GM23248 (cell line): ENCODE results near the gene DSTN. TPM values are rescaled to one million over a fixed set of nuclear protein-coding genes. Genes with fewer than 3 reads are reported as not detected.

Experiments
- DNase-seq: peaks from one replicate; pipeline ENCODE4 v3.0.0-alpha.2; 2015
- H2AFZ ChIP-seq: fragments of 200-600 bp; sonication (generic); 2 replicates; pipeline ENCODE4 v1.6.1; 2016; ENCODE audit warnings: antibody characterized with exemption
- H3F3A ChIP-seq: fragments of 200-600 bp; sonication (generic); 2 replicates; pipeline ENCODE4 v1.6.1; 2016; ENCODE audit warnings: mild to moderate bottlenecking, antibody characterized with exemption, mixed run types; ENCODE audit not compliant: insufficient read depth
- H3K27ac ChIP-seq: fragments of 200-600 bp; sonication (generic); 2 replicates; pipeline ENCODE4 v1.5.1; 2016; ENCODE audit warnings: mild to moderate bottlenecking
- H3K27me3 ChIP-seq: fragments of 200-600 bp; sonication (generic); replicated peaks from 2 replicates; pipeline ENCODE4 v1.6.1; 2016; ENCODE audit warnings: mild to moderate bottlenecking; ENCODE audit not compliant: insufficient read depth
- H3K36me3 ChIP-seq: fragments of 200-600 bp; sonication (generic); 2 replicates; pipeline ENCODE4 v1.6.1; 2016; ENCODE audit warnings: low read depth, mild to moderate bottlenecking
- H3K4me1 ChIP-seq: fragments of 200-600 bp; sonication (generic); 2 replicates; pipeline ENCODE4 v1.6.1; 2016; ENCODE audit warnings: mild to moderate bottlenecking; ENCODE audit not compliant: insufficient read depth
- H3K4me2 ChIP-seq: fragments of 200-600 bp; sonication (generic); one replicate; pipeline ENCODE4 v1.6.1; 2016; ENCODE audit warnings: mild to moderate bottlenecking; ENCODE audit not compliant: unreplicated experiment
- H3K4me3 ChIP-seq: fragments of 200-600 bp; sonication (generic); 2 replicates; pipeline ENCODE4 v1.5.1; 2016; ENCODE audit warnings: mild to moderate bottlenecking
- H3K79me2 ChIP-seq: fragments of 200-600 bp; sonication (generic); 2 replicates; pipeline ENCODE4 v1.6.1; 2016; ENCODE audit warnings: mild to moderate bottlenecking; ENCODE audit not compliant: insufficient read depth
- H3K9ac ChIP-seq: fragments of 200-600 bp; sonication (generic); 2 replicates; pipeline ENCODE4 v1.6.1; 2016; ENCODE audit warnings: mild to moderate bottlenecking
- H3K9me2 ChIP-seq: fragments of 200-600 bp; sonication (generic); 2 replicates; pipeline ENCODE4 v1.6.1; 2016; ENCODE audit warnings: mixed run types, mild to moderate bottlenecking, moderate library complexity; ENCODE audit not compliant: insufficient read depth
- H3K9me3 ChIP-seq: fragments of 200-600 bp; sonication (generic); one replicate; pipeline ENCODE4 v1.6.1; 2017; ENCODE audit warnings: low read depth
- H4K20me1 ChIP-seq: fragments of 200-600 bp; sonication (generic); 2 replicates; pipeline ENCODE4 v1.6.0; 2016; ENCODE audit not compliant: insufficient read depth
- EZH2 ChIP-seq: fragments of 200-600 bp; sonication (generic); IDR thresholded peaks from 2 replicates; pipeline ENCODE4 v1.6.1; 2018; ENCODE audit warnings: antibody characterized with exemption, mild to moderate bottlenecking; ENCODE audit not compliant: insufficient read depth, poor library complexity, severe bottlenecking
- EZH2phosphoT487 ChIP-seq: fragments of 200-600 bp; sonication (generic); IDR thresholded peaks from 2 replicates; pipeline ENCODE4 v1.6.1; 2018; ENCODE audit warnings: antibody characterized with exemption, moderate library complexity, mild to moderate bottlenecking, low read depth; ENCODE audit not compliant: insufficient read depth
- WGBS, 2 experiments: methylation state at CpG; one replicate each; pipeline ENCODE4 v1.1.6; 2015 to 2017; ENCODE audit warnings: low lambda C conversion rate in 2 of 2, low coverage in 1 of 2; ENCODE audit errors: missing lambda C conversion rate in 2 of 2; 5-methylcytosine and 5-hydroxymethylcytosine counted together
- in situ Hi-C: fragments of 300-500 bp; cut with MboI; formaldehyde crosslinking; loops from 2 replicates; pipeline ENCODE4 v1.15.0; 2020
- polyA plus RNA-seq: library from polyadenylated mRNA; unstranded; fragments of >200 nt; fragmentation: Nextera tagmentation; extraction: Ambion mirVana; gene quantifications from 2 replicates; pipeline ENCODE4 v1.2.1, GENCODE V29; 2016
- total RNA-seq: library from RNA; depleted of rRNA; stranded (reverse); fragments of >200 nt; shearing (Covaris generic); gene quantifications from 2 replicates; pipeline ENCODE4 v1.2.3, GENCODE V29; 2014

The DSTN gene
- total and polyA plus RNA-seq, 2 experiments from 2014 or later = 338 to 610 TPM

- 87 to 91% methylated on average over 12 of the region's 12 CpGs for WGBS, 2 experiments
- H3K4me3 ChIP-seq = no peak overlapping the region
- H3K27ac ChIP-seq = no peak overlapping the region
- no peaks in the 10 kb centered on the region for H3K27me3 ChIP-seq
- peaks cover 15% of the 10 kb centered on the region; the same call in 1 of the 2 replicates for H3K36me3 ChIP-seq
- no peaks in the 10 kb centered on the region for H3K9me2 ChIP-seq
- no peak for DNase-seq
- H3K9ac ChIP-seq = no peak overlapping the region
- H3K4me2 ChIP-seq = no peak overlapping the region
- in situ Hi-C loops = loop anchor here (25.0 kb wide), 1 partner anchor 647 kb away; the partner anchor contains the start of gene ZNF133
- no peaks in the 10 kb centered on the region for H3F3A ChIP-seq
- peaks cover 100% of the 10 kb centered on the region for H3K79me2 ChIP-seq
- H3K4me1 ChIP-seq = no peaks in the 10 kb centered on the region
- H3K9me3 ChIP-seq = no peaks in the 10 kb centered on the region
- TF ChIP-seq EZH2phosphoT487 (no peak), EZH2 (no peak)
- no peak overlapping the region for H2AFZ ChIP-seq
- no peaks in the 10 kb centered on the region; the same call in 1 of the 2 replicates for H4K20me1 ChIP-seq
Observed at GRCh38 chr20:17640146-17640874, 70.4 kb downstream of the DSTN start.

- no peak for DNase-seq
- no peaks in the 10 kb centered on the region for H3K27me3 ChIP-seq
Observed at GRCh38 chr20:17640875-17641378, 71.1 kb downstream of the DSTN start.

GRCh38 chr20:17641520-17641964 is 71.7 kb downstream of the DSTN start:
- H3K9me3 ChIP-seq = no peaks in the 10 kb centered on the region
- H3K9ac ChIP-seq = no peak overlapping the region
- H3K4me2 ChIP-seq = no peak overlapping the region
- DNase-seq = no peak
- TF ChIP-seq EZH2phosphoT487 = no peak
- TF ChIP-seq EZH2 = no peak
- no peaks in the 10 kb centered on the region for H3K27me3 ChIP-seq
- no peaks in the 10 kb centered on the region for H3K4me1 ChIP-seq
- in situ Hi-C loops = loop anchor here (25.0 kb wide), 1 partner anchor 646 kb away; the partner anchor contains the start of gene ZNF133
- H3K36me3 ChIP-seq = peaks cover 9% of the 10 kb centered on the region; the same call in 1 of the 2 replicates
- no peak overlapping the region for H2AFZ ChIP-seq
- H3F3A ChIP-seq = no peaks in the 10 kb centered on the region
- no peak overlapping the region for H3K4me3 ChIP-seq
- H4K20me1 ChIP-seq = peaks cover 3% of the 10 kb centered on the region; the same call in 1 of the 2 replicates
- 90 to 93% methylated on average over 18 of the region's 18 CpGs for WGBS, 2 experiments
- no peaks in the 10 kb centered on the region for H3K9me2 ChIP-seq
- no peak overlapping the region for H3K27ac ChIP-seq
- peaks cover 100% of the 10 kb centered on the region for H3K79me2 ChIP-seq

More at GRCh38 chr20:17640875-17641378, 71.1 kb downstream of the DSTN start:
- H4K20me1 ChIP-seq = peaks cover 3% of the 10 kb centered on the region; the same call in 1 of the 2 replicates
- TF ChIP-seq EZH2 = no peak
- no peak for TF ChIP-seq EZH2phosphoT487
- no peaks in the 10 kb centered on the region for H3K4me1 ChIP-seq
- no peak overlapping the region for H3K4me3 ChIP-seq
- H3K4me2 ChIP-seq = no peak overlapping the region
- no peak overlapping the region for H3K27ac ChIP-seq
- H3K9ac ChIP-seq = no peak overlapping the region
- H2AFZ ChIP-seq = no peak overlapping the region
- in situ Hi-C loops = loop anchor here (25.0 kb wide), 1 partner anchor 646 kb away; the partner anchor contains the start of gene ZNF133
- no peaks in the 10 kb centered on the region for H3F3A ChIP-seq
- peaks cover 13% of the 10 kb centered on the region; the same call in 1 of the 2 replicates for H3K36me3 ChIP-seq
- no peaks in the 10 kb centered on the region for H3K9me3 ChIP-seq
- no peaks in the 10 kb centered on the region for H3K9me2 ChIP-seq
- WGBS, 2 experiments = 77 to 80% methylated on average over 14 of the region's 14 CpGs
- H3K79me2 ChIP-seq = peaks cover 100% of the 10 kb centered on the region

- TF ChIP-seq EZH2phosphoT487 = no peak
- no peak for TF ChIP-seq EZH2
- Histone ChIP-seq H4K20me1 (peaks cover 3% of the 10 kb centered on the region; the same call in 1 of the 2 replicates), H2AFZ (no peak overlapping the region), H3K4me1 (no peaks in the 10 kb centered on the region), H3F3A (no peaks in the 10 kb centered on the region), H3K79me2 (peaks cover 100% of the 10 kb centered on the region), H3K4me2 (no peak overlapping the region), H3K27me3 (no peaks in the 10 kb centered on the region), H3K9ac (no peak overlapping the region), H3K9me2 (no peaks in the 10 kb centered on the region), H3K36me3 (peaks cover 9% of the 10 kb centered on the region; the same call in 1 of the 2 replicates), H3K4me3 (no peak overlapping the region), H3K27ac (no peak overlapping the region), H3K9me3 (no peaks in the 10 kb centered on the region)
- no peak for DNase-seq
- 86 to 89% methylated on average over 11 of the region's 11 CpGs for WGBS, 2 experiments
- in situ Hi-C loops = loop anchor here (25.0 kb wide), 1 partner anchor 645 kb away; the partner anchor contains the start of gene ZNF133
Observed at GRCh38 chr20:17641993-17642392, 72.1 kb downstream of the DSTN start.
